GM19324 (cell line): ENCODE results near the gene CPT1C.

ENCODE experiments used
- ATAC-seq: cut with Tn5 transposase; IDR thresholded peaks from one replicate; pipeline ENCODE4 v1.9.1; 2021; ENCODE audit warnings: mild to moderate bottlenecking, moderate library complexity; ENCODE audit not compliant: unreplicated experiment, low FRiP score

CPT1C gene

DNA sequence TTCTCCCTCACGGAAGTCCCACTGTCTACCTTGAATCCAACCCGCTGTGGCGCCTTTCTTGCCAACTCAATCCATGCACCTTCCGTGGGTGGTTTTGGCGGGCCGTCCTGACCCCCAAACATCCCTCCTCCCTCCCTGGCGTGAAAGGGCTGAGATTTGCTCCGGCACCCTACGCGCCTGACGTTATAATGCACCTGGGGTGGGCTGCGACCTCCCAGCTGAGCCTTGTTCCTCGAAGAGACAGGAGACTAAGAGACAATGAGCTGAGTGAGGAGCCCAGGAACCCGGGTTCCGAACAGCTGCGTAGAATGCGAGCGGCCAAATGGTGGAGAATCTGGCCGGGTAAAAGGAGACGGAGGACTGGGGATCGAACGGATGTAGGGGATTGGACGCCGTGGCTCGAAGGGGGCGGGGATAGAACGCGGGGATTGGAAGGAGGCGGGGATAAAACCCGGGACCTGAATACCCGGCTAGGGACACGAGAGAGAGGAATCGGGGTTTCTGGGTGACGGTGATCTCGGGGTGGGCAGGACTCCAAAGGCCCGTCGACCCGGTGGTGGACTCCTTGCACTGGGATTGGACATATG lies at the start of gene CPT1C:
Gene CPT1C, plus strand, starts transcription at position 461 of the 587 bp plus-strand sequence. CDS start 1,137 bp downstream, outside the sequence.
- ATAC-seq, result no peak

DNA sequence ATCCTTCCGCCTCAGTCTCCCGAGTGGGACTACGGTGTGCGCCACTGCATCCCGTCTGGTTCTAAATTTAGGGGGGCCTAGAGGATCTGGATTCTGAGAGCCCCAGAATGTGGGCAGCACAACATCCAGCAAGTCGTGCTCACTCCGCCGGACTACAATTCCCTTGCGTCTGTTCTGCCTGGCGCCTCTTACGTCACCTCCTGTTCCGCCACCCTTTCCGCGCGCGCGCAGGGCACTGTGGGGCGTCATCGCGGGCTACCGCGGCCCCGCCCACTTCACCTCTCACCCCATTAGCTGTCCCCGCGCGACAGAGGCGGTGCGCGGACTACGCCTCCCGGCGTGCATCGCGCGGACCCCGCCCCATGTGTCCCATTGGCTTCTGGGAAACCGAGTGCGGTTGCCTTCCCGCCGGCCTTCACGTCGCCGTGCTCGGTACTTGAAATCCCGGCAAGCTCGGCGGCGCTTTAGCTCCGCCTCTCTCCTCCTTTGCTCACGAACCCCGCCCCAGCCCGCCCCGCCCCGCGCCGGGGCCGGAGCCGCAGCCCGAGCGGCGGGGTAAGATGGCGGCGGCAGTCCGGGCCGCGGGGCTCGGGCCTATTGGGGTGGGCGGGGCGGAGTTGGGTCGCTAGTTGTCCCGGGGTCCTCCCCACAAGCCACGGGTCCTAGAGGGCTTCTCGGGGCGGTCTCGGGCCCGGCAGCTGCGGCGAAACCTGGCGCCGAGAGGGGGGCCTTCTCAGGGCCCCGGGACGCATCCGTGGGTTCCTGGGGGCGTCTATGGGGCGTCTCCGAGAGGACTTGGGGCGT lies 49.0 kb upstream of the CPT1C start, which contains the start of gene SCAF1:
Gene SCAF1, plus strand, starts transcription at position 522 of the 804 bp plus-strand sequence. CDS start 2,818 bp downstream, outside the sequence.
- ATAC-seq, result peak; percentile 70

DNA sequence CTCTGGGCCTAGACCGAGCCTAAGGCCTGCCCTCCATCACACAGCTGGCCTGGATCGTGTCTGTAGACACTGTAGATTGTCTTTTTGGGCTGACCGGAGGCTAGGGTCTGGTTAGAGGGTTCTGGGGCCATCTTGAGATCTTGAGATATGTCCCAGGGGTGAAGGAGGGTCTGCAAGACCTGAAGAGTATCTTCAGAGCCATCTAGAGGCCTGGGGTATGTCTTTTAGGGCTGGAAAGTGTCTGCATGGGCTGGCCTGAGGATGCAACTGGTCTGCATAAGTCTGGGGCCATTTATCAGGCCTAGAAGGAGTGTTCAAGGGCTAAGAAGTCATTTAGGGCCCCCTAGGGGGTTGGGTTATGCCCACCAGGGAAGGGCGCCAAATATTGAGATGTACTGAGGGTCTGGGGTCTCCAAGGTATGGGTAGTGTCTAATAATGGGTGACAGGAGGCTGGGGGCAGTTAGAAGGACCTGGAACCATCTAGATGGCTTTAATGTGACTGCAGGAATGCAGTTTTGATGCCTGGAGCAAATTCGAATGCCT lies 48.4 kb upstream of the CPT1C start:
- no peak for ATAC-seq

DNA sequence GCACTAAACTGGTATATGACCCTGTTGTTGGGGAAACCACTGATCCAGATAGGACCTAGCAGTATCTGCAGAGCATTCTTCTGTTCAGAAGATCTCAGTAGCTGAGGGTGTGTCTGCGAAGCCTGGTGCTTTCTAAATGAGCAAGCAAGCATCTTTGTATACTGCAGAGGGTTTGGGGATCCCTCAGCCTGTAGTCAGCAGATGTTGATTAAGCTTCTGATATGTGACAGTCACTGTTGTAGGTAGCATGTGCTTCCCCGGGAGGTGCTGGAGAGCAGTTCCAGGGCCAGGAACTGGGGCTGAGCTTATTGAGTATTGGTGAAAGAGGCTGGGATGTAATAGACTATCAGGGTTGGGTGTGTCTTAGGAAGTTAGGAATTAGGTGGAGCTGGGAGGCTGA lies 47.5 kb upstream of the CPT1C start:
- ATAC-seq, result no peak

DNA sequence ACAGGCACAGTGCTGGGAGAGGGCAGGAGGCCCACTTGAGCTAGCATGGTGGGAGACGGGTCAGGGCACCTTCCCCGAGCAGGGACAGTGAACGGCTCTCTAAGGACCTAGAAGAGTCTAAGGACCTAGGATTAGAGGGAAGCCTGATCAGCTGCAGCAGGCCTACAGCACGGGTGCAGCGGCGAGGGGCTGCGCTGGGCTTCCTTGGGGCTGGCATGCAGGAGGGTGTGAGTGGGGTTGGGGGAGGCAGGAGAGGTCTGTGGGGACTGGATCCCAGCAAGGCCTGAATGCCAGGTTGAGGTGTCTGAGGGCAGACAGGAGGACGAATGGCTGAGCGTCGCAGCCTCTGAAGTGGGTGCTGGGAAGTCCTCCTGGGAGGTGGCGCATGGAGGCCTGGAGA lies 45.3 kb upstream of the CPT1C start:
- no peak for ATAC-seq

DNA sequence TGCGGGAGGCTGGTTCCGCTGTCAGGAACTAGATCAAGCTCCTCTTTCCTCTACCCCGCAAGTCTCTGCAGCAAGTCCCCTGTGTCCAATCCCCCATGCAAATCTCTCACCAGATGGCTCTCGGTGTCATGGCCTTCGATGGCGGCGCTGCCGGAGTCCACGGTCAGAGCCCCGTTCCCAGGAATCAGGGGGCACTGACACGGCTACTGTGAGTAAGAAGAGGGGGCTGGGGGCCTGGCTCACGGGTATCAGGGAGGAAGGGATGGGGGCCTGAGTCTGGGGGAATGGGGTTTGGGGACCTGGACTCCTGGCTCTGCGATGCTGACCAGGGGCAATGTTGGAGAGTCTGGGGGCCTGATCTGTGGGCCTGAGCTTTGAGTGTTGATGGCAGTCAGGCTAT lies 44.9 kb upstream of the CPT1C start:
- ATAC-seq, result no peak

DNA sequence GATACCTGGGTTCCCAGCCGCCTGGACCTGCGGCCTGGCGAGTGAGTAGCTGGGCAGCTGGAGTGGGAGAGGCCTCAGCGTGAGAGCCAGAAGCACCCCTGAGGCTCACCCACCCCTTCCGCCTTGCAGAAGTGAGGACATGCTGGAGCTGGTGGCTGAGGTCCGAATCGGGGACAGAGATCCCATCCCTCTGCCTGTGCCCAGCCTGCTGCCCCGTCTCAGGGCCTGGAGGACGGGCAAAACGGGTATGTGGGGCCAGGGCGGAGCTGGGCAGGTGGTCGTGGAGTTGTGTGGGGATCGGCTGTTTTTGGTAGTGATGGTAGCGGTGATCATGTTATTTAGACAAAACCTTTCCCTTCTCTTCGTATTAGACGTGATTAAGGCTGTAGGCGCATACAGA lies 44.3 kb upstream of the CPT1C start:
- no peak for ATAC-seq

DNA sequence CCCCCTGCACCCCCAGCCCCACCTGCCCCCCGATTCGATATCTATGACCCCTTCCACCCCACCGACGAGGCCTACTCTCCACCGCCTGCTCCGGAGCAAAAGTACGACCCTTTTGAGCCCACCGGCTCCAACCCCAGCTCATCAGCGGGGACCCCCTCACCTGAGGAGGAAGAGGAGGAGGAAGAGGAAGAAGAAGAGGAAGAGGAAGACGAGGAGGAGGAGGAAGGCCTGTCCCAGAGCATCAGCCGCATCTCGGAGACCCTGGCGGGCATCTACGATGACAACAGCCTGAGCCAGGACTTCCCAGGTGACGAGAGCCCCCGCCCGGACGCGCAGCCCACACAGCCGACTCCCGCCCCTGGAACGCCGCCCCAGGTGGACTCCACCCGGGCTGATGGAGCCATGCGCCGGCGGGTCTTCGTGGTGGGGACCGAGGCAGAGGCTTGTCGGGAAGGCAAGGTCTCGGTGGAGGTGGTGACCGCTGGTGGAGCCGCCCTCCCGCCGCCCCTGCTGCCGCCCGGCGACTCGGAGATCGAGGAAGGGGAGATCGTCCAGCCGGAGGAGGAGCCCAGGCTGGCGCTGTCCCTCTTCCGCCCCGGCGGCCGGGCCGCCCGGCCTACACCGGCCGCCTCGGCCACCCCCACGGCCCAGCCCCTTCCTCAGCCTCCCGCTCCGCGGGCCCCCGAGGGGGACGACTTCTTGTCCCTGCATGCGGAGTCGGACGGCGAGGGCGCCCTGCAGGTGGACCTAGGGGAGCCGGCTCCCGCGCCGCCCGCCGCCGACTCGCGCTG lies 39.7 kb upstream of the CPT1C start:
- ATAC-seq, result no peak

DNA sequence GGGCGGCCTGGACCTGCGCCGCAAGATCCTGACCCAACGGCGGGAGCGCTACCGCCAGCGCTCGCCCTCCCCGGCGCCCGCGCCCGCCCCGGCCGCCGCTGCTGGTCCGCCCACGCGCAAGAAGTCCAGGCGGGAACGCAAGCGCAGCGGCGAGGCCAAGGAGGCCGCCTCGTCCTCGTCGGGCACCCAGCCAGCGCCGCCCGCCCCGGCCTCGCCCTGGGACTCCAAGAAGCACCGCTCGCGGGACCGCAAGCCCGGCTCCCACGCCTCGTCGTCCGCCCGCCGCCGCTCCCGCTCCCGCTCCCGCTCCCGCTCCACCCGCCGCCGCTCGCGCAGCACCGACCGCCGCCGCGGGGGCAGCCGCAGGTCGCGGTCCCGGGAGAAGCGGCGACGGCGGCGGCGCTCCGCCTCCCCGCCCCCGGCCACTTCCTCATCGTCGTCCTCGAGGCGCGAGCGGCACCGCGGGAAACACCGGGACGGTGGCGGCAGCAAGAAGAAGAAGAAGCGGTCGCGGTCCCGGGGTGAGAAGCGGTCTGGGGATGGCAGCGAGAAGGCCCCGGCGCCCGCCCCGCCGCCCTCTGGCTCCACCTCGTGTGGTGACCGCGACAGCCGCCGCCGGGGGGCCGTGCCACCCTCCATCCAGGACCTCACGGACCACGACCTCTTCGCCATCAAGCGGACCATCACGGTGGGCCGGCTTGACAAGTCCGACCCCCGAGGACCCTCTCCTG lies 38.9 kb upstream of the CPT1C start:
- no peak for ATAC-seq

DNA sequence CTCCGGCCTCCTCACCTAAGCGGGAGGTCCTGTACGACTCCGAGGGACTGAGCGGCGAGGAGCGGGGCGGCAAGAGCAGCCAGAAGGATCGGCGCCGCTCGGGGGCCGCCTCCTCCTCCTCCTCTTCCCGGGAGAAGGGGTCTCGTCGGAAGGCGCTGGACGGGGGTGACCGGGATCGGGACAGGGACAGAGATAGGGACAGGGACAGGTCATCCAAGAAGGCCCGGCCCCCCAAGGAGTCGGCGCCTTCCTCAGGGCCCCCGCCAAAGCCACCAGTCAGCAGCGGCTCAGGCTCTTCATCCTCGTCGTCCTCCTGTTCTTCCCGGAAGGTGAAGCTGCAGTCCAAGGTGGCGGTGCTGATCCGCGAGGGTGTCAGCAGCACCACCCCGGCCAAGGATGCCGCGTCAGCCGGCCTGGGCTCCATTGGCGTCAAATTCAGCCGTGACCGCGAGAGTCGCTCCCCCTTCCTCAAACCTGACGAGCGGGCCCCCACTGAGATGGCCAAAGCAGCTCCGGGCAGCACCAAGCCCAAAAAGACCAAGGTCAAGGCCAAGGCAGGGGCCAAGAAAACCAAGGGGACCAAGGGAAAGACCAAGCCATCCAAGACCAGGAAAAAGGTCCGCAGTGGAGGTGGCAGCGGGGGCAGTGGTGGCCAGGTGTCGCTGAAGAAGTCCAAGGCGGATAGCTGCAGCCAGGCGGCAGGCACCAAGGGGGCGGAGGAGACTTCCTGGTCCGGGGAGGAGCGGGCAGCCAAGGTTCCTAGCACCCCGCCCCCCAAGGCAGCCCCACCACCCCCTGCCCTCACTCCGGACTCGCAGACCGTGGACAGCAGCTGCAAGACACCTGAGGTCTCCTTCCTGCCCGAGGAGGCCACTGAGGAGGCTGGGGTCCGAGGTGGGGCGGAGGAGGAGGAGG lies 38.1 kb upstream of the CPT1C start:
- ATAC-seq, result no peak

DNA sequence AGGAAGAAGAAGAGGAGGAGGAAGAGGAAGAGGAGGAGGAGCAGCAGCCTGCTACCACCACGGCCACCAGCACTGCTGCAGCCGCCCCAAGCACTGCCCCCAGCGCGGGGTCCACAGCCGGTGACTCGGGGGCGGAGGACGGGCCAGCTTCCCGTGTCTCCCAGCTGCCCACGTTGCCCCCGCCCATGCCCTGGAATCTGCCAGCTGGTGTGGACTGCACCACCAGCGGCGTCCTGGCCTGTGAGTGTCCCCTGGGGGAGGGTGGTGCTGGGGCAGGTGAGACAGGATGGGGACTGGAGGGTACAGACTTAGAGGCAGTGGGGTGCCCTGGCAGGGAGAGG lies 37.5 kb upstream of the CPT1C start:
- ATAC-seq, result no peak

DNA sequence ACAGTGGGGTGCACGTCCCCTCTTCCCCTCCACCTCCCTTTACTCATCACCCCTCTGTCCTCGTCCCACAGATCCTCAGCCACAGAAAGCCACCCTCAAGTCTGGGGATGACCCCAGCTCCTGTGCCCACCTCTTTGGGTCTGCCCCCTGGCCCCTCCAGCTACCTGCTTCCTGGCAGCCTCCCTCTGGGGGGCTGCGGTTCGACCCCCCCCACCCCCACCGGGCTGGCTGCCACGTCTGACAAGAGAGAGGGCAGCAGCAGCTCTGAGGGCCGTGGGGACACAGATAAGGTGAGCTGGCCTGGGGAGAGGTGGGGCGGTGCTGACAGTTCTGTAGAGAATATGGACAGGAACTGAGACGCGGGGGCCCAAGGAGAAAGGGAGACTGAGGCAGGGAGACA lies 36.3 kb upstream of the CPT1C start:
- ATAC-seq, result no peak

DNA sequence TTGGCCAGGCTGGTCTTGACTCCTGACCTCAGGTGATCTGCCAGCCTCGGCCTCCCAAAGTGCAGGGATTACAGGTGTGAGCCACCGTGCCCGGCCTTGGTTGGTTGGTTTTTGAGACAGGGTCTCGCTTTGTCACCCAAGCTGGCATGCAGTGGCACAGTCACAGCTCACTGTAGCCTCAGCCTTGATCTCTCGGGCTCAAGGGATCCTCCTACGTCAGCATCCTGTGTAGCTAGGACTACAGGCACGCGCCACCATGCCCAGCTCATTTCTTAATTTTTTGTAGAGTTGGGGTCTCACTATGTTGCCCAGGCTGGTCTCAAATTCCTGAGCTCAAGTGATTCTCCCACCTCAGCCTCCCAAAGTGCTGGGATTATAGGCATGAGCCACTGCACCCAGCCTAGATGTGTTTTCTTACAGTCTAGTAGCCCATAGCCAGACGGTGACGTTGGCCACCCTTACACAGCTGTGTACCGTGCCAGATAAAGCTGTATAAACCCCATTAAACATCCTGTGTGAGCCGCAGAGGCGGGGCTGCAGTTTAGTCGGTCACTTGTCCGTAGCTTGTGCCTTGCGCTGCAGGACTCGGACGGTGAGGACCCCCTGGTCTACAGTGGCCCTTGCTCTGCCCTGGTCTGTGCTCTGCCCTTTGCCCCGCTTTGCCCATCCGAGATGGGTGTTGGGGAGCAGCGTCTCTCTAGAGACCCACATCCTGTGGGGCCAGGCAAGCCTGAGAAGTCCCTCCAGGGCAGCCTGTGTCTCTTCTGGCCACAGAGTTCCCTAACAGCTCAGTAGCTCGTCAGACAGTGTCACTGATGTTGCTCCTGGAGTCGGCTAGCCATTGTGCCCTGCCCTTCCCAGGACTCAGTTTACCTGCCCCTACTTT lies 35.1 kb upstream of the CPT1C start:
- no peak for ATAC-seq

DNA sequence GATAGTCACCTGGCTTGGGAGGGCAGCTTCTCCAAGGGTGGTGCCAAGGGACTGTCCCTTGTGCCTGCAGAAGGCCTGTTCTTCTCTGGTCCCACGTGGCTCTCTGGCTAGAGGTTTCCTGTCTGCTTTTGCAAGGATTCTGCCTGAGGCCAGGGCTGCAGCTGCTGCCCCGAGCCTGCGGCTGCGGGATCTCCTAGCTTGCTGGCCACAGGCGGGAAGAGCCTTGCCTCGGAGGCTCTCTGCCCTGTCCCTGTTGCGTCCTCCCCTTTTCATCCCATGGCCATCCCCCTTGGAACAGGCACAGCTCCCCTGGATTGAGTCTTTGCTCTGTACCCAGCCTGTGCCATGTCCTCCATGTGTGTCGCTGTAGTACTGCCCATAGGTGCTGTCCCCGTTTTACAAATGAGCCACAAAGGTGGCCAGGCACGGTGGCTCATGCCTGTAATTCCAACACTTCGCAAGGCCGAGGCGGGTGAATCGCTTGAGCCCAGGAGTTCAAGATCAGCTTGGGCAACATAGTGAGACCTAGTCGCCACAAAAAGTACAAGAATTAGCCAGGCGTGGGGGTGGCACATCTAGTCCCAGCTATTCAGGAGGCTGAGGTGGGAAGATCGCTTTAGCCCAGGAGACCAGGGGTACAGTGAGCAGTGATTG lies 34.3 kb upstream of the CPT1C start:
- ATAC-seq, result no peak

DNA sequence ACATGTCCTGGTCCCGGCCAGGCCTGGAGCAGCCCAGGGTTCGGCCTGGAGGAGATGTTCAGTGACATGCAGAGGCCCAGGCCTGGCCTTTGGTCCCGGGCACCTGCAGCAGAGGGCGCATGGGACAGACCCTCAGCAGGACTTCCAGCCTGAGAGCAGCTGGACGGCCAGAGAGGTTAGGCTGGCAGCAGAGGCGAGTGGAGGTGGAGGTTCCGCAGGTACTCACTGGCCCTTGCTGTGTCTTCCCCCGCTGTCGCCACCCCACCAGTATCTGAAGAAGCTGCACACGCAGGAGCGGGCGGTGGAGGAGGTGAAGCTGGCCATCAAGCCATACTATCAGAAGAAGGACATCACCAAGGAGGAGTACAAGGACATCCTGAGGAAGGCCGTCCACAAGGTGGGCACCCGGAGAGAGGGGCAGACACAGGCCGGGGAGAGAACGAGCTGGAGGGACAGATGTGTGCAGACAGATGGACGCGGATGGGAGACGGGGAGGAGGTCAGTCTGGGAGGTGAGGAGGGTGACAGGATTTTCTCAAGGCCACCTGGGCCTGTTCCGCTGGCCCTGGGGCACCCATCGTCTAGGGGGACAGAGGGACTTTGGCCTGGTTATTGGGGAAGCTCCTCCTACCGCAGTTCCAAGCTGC lies 33.3 kb upstream of the CPT1C start:
- ATAC-seq, result no peak

DNA sequence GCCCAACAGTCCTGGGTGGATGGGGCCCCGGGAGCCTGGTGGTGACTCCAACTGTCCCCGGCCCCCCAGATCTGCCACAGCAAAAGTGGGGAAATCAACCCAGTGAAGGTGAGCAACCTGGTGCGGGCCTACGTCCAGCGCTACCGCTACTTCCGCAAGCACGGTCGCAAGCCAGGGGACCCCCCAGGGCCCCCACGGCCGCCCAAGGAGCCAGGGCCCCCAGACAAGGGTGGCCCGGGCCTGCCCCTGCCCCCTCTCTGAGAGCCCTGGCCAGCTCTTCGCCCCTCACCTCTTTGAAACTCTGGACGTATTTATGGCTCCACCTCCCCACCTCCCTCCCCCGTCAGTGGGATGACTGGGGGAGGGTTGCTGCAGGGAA lies 32.8 kb upstream of the CPT1C start:
- no peak for ATAC-seq

DNA sequence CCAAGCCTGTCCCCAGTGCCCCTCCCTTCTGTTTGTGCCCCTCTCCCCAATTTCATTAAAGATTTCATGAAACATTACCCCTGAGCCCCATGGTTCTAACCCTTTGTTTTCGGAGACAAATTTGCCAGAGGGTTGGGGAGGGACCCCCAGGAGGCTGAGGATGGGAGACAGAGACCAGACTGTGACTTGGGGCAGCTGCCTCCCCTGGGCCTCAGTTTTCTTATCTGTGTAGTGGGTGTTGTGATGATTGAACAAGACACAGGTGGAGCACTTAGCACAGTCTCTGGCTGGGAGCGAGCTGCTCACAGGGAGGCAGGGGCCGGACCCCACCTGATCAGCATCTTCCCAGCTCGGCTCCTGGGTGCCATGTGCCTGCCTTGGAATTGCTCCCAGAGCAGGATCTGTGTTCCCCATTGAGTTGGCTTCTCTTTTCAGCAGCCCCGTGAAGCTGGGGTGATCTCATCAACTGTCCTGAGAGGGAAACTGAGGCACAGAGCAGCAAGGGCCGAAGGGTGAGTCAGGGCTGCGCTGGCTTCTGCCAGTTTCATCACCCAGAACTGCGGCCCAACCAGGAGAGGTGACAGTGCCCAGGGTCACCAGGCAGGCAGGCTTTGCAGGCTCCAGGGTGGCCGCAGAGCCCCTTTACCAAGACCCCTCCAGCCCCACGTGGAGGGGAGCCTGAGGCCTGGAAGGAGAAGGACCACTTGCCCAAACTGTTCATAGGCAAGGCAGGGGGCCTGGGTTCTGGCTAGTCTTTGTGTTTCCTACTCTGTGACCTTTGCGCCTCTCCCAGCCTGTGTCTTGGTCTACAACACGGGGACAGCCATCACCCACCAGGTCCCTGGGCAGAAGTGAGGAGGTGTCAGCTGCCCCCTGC lies 32.1 kb upstream of the CPT1C start:
- ATAC-seq, result no peak
